ENCODE measurements around the gene GYG1.

DNA sequence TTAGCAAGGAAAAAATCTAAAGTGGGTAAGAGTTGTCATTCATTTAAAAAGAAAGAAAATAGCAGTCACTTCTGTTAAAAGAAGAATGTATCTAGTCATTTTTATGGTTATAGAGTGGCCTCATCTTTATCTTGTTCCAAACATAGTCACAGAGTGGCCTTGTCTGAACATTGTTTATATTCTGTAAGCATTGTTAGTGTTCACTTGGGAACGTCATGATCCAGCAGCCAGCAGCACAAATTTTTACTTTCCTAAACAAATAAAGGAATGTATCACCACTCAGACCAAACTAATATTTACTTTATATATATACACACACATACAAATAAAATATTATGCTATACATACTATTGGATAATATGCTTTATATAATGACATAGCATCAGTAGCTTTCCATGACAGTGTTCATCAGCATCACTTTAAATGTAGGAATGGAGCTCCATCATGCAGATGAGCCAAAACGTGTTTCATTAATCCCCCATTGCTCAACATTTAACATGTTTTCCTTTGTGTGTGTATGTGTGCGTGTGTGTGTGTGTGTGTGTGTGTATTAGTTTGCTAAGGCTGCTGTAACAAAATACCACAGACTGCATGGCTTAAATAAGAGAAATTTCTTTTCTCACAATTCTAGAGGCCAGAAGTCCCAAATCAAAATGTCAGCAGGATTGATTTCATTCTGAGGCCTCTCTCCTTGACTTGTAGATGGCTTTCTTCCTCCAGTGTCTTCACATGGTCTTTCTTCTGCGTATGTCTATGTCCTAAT is 39.6 kb upstream of the GYG1 start:
- TF ChIP-seq, protein P1, sequence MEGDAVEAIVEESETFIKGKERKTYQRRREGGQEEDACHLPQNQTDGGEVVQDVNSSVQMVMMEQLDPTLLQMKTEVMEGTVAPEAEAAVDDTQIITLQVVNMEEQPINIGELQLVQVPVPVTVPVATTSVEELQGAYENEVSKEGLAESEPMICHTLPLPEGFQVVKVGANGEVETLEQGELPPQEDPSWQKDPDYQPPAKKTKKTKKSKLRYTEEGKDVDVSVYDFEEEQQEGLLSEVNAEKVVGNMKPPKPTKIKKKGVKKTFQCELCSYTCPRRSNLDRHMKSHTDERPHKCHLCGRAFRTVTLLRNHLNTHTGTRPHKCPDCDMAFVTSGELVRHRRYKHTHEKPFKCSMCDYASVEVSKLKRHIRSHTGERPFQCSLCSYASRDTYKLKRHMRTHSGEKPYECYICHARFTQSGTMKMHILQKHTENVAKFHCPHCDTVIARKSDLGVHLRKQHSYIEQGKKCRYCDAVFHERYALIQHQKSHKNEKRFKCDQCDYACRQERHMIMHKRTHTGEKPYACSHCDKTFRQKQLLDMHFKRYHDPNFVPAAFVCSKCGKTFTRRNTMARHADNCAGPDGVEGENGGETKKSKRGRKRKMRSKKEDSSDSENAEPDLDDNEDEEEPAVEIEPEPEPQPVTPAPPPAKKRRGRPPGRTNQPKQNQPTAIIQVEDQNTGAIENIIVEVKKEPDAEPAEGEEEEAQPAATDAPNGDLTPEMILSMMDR (IDR thresholded peaks at IDR 0.05; ENCODE audit: low read length): no peak
- TF ChIP-seq EZH2 (IDR thresholded peaks at IDR 0.05; ENCODE audit: borderline replicate concordance, low read length): no peak
